DND-41 (cell line): ENCODE results near the gene TYMS.

Experiments
- ATAC-seq: fragments of 200-7000 bp; cut with Tn5 transposase; 3 replicates; pipeline ENCODE4 v1.9.1; 2021; ENCODE audit warnings: low read depth; ENCODE audit not compliant: insufficient read depth
- DNase-seq: peaks from one replicate; pipeline ENCODE4 v3.0.0-alpha.2; 2020
- H2AFZ ChIP-seq: 2 replicates; pipeline ENCODE4 v1.6.0; 2012; ENCODE audit warnings: low read depth, low read length
- H3K27ac ChIP-seq: 2 replicates; pipeline ENCODE4 v1.5.1; 2012; ENCODE audit warnings: low read length, inconsistent platforms
- H3K27me3 ChIP-seq: fragments of 200-600 bp; sonication (generic); 2 replicates; pipeline ENCODE4 v1.6.0; 2012; ENCODE audit warnings: low read length, mild to moderate bottlenecking, inconsistent platforms; ENCODE audit not compliant: insufficient read depth, poor library complexity
- H3K36me3 ChIP-seq: 2 replicates; pipeline ENCODE4 v1.5.1; 2012; ENCODE audit warnings: low read length, inconsistent platforms; ENCODE audit not compliant: insufficient read depth
- H3K4me1 ChIP-seq: 2 replicates; pipeline ENCODE4 v1.5.1; 2012; ENCODE audit warnings: mild to moderate bottlenecking, low read length; ENCODE audit not compliant: insufficient read depth
- H3K4me2 ChIP-seq: 2 replicates; pipeline ENCODE4 v1.6.0; 2012; ENCODE audit warnings: mild to moderate bottlenecking, moderate library complexity, low read length, inconsistent platforms; ENCODE audit not compliant: insufficient read depth
- H3K4me3 ChIP-seq, 2 experiments: fragments of 200-600 bp in 1 of 2; shearing (Covaris generic) in 1 of 2; 2 replicates each; pipeline ENCODE4 v1.5.1; 2012 to 2016; ENCODE audit warnings: inconsistent platforms in 2 of 2, low read length in 2 of 2, mild to moderate bottlenecking in 2 of 2, low read depth in 1 of 2, moderate library complexity in 1 of 2
- H3K79me2 ChIP-seq: 2 replicates; pipeline ENCODE4 v1.6.0; 2012; ENCODE audit warnings: low read length, inconsistent platforms; ENCODE audit not compliant: insufficient read depth
- H3K9ac ChIP-seq: 2 replicates; pipeline ENCODE4 v1.6.0; 2012; ENCODE audit warnings: low read depth, mild to moderate bottlenecking, inconsistent platforms, low read length, moderate library complexity
- H3K9me3 ChIP-seq: 2 replicates; pipeline ENCODE4 v1.5.1; 2012; ENCODE audit warnings: low read length, moderate library complexity, mild to moderate bottlenecking, inconsistent platforms; ENCODE audit not compliant: insufficient read depth, severe bottlenecking
- H4K20me1 ChIP-seq: 2 replicates; pipeline ENCODE4 v1.6.0; 2012; ENCODE audit warnings: low read length; ENCODE audit not compliant: insufficient read depth
- CTCF ChIP-seq: IDR thresholded peaks from 2 replicates; pipeline ENCODE4 v1.5.1; 2012; ENCODE audit warnings: borderline replicate concordance, low read length, moderate library complexity, mild to moderate bottlenecking; ENCODE audit not compliant: poor library complexity, severe bottlenecking; ENCODE audit errors: extremely low read depth
- EZH2 ChIP-seq: IDR thresholded peaks from 3 replicates; pipeline ENCODE4 v1.6.1; 2012; ENCODE audit warnings: borderline replicate concordance, low read depth, mild to moderate bottlenecking, moderate library complexity, low read length, inconsistent platforms; ENCODE audit not compliant: severe bottlenecking

Gene TYMS

GRCh38 chr18:692824-693223, 35.4 kb downstream of the TYMS start:
- H3K36me3 ChIP-seq: no peaks in the 10 kb centered on the region
- no peak overlapping the region for H3K4me3 ChIP-seq
- H3K9me3 ChIP-seq: no peaks in the 10 kb centered on the region
- peak overlapping the region; percentile 27; the same call in 1 of the 2 replicates for H3K9ac ChIP-seq
- no peaks in the 10 kb centered on the region for H3K79me2 ChIP-seq
- peak overlapping the region; percentile 78 for H3K27ac ChIP-seq
- peak overlapping the region; percentile 53; the same call in 1 of the 2 replicates for H2AFZ ChIP-seq
- ATAC-seq: peak; percentile 88
- H3K4me2 ChIP-seq: peak overlapping the region; percentile 14; the same call in 1 of the 2 replicates
- H3K27me3 ChIP-seq: no peaks in the 10 kb centered on the region
- H4K20me1 ChIP-seq: no peaks in the 10 kb centered on the region
- DNase-seq: peak; percentile 70
- peaks cover 27% of the 10 kb centered on the region for H3K4me1 ChIP-seq
- no peak for TF ChIP-seq CTCF
- TF ChIP-seq EZH2: no peak

GRCh38 chr18:693466-694187, 36.2 kb downstream of the TYMS start:
- H3K9ac ChIP-seq: peak overlapping the region; percentile 27; the same call in 1 of the 2 replicates
- H3K4me1 ChIP-seq: peaks cover 27% of the 10 kb centered on the region
- H2AFZ ChIP-seq: peak overlapping the region; percentile 36; the same call in 1 of the 2 replicates
- no peaks in the 10 kb centered on the region for H3K36me3 ChIP-seq
- H3K27me3 ChIP-seq: no peaks in the 10 kb centered on the region
- no peak for TF ChIP-seq CTCF
- no peak for TF ChIP-seq EZH2
- H3K27ac ChIP-seq: peak overlapping the region; percentile 78
- no peak for DNase-seq
- H4K20me1 ChIP-seq: no peaks in the 10 kb centered on the region
- H3K4me2 ChIP-seq: no peak overlapping the region
- no peak overlapping the region for H3K4me3 ChIP-seq
- H3K79me2 ChIP-seq: no peaks in the 10 kb centered on the region
- H3K9me3 ChIP-seq: no peaks in the 10 kb centered on the region
- ATAC-seq: peak; percentile 20; the same call in 1 of the 3 replicates

GRCh38 chr18:697012-697411, 39.6 kb downstream of the TYMS start:
- no peaks in the 10 kb centered on the region for H3K9me3 ChIP-seq
- no peak overlapping the region for H3K4me2 ChIP-seq
- TF ChIP-seq CTCF: no peak
- no peak for TF ChIP-seq EZH2
- no peaks in the 10 kb centered on the region for H4K20me1 ChIP-seq
- H3K4me3 ChIP-seq: no peak overlapping the region
- peaks cover 22% of the 10 kb centered on the region for H3K4me1 ChIP-seq
- no peaks in the 10 kb centered on the region for H3K36me3 ChIP-seq
- ATAC-seq (no peak), DNase-seq (no peak)
- H2AFZ ChIP-seq: no peak overlapping the region
- H3K9ac ChIP-seq: no peak overlapping the region
- no peaks in the 10 kb centered on the region for H3K27me3 ChIP-seq
- no peak overlapping the region for H3K27ac ChIP-seq
- H3K79me2 ChIP-seq: no peaks in the 10 kb centered on the region
